Smooth muscle cell (in vitro differentiated cells): ENCODE measurements around the gene FLT3LG. TPM values are rescaled to one million over a fixed set of nuclear protein-coding genes. Genes with fewer than 3 reads are reported as not detected.

Experiments
- DNase-seq: peaks from one replicate; lab custom pipeline; 2025; ENCODE audit not compliant: unreplicated experiment; lab: John Stamatoyannopoulos, UW
- H2AFZ ChIP-seq: fragments of 200-600 bp; sonication (generic); 2 replicates; pipeline ENCODE4 v1.6.0; 2016; ENCODE audit warnings: antibody characterized with exemption, low read depth, mild to moderate bottlenecking
- H3F3A ChIP-seq: fragments of 200-600 bp; sonication (generic); 2 replicates; pipeline ENCODE4 v1.6.0; 2017; ENCODE audit warnings: antibody characterized with exemption, low read depth
- H3K27ac ChIP-seq: fragments of 200-600 bp; sonication (generic); 2 replicates; pipeline ENCODE4 v1.5.1; 2016; ENCODE audit warnings: low read depth, mild to moderate bottlenecking
- H3K27me3 ChIP-seq: fragments of 200-600 bp; sonication (generic); 2 replicates; pipeline ENCODE4 v1.6.1; 2016; ENCODE audit warnings: low read depth, mild to moderate bottlenecking
- H3K36me3 ChIP-seq: fragments of 200-600 bp; sonication (generic); 2 replicates; pipeline ENCODE4 v1.5.1; 2016; ENCODE audit warnings: low read depth
- H3K4me1 ChIP-seq: fragments of 200-600 bp; sonication (generic); 2 replicates; pipeline ENCODE4 v1.5.1; 2016; ENCODE audit warnings: low read depth
- H3K4me2 ChIP-seq: fragments of 200-600 bp; sonication (generic); 2 replicates; pipeline ENCODE4 v1.6.0; 2016; ENCODE audit warnings: mild to moderate bottlenecking
- H3K4me3 ChIP-seq: fragments of 200-600 bp; sonication (generic); 2 replicates; pipeline ENCODE4 v1.5.1; 2016; ENCODE audit warnings: mild to moderate bottlenecking
- H3K79me2 ChIP-seq: fragments of 200-600 bp; sonication (generic); 2 replicates; pipeline ENCODE4 v1.6.0; 2016; ENCODE audit warnings: low read depth, mild to moderate bottlenecking
- H3K9ac ChIP-seq: fragments of 200-600 bp; sonication (generic); 2 replicates; pipeline ENCODE4 v1.6.0; 2016; ENCODE audit warnings: low read depth
- H3K9me3 ChIP-seq: fragments of 200-600 bp; sonication (generic); replicated peaks from 2 replicates; pipeline ENCODE4 v1.5.1; 2016; ENCODE audit warnings: low read depth
- H4K20me1 ChIP-seq: fragments of 200-600 bp; sonication (generic); 2 replicates; pipeline ENCODE4 v1.6.0; 2016; ENCODE audit warnings: low read depth
- WGBS: methylation state at CpG from one replicate; pipeline ENCODE4 v1.1.7; 2016; ENCODE audit warnings: low lambda C conversion rate; 5-methylcytosine and 5-hydroxymethylcytosine counted together
- polyA plus RNA-seq: library from polyadenylated mRNA; unstranded; fragments of >200 nt; fragmentation: Nextera tagmentation; extraction: Ambion mirVana; gene quantifications from 2 replicates; pipeline ENCODE4 v1.2.1, GENCODE V29; 2016
- total RNA-seq: library from RNA; depleted of rRNA; stranded (reverse); fragments of >200 nt; gene quantifications from 2 replicates; pipeline ENCODE4 v1.2.3, GENCODE V29; 2014
- TF ChIP-seq, protein P1 (sequence below): fragments of 200-600 bp; sonication (generic); IDR thresholded peaks from 2 replicates; pipeline ENCODE4 v1.5.1; 2017; ENCODE audit warnings: borderline replicate concordance, mild to moderate bottlenecking, antibody characterized with exemption; ENCODE audit not compliant: insufficient read depth, poor library complexity, severe bottlenecking

FLT3LG gene
- total and polyA plus RNA-seq, 2 experiments from 2014 or later: 0.45 to 2.0 TPM

DNA sequence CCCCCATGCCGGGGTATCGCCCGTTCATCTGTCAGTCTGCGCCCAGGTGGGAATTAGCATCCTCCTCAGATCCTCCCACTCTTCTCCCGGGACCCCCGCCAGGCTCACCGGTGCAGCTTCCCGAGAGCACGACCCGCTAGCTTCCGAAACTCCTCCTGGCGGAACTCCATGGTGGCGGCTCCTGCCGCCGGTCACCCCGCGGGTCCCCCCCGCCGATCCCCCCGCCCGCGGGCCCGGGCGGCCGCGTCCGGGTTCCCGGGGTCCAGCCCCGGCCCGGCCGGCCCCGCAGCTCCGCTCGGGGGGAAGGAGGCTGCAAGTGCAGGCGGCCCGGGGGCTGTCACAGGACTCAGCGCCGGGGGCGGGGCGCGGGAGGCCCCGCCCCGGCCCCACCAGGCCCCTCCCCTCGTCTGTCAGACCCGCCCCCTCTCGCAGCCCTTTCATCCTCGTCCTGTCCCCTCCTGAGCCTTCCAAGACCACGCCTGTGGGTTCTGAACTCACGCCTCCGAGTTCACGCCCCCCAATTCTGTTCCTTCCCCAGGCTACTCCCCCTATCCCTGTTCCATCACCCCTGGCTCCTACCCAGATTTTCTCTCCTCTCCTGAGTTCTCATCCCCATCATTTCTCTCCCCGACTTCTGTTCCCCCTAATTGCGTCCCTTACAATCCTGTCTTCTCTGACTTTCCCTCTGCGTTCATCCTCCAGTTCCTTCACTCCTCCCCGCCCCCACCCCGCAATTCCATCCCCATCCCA, 32.6 kb upstream of the FLT3LG start, which contains the start of gene SLC17A7:
SLC17A7 (minus strand) TSS at position 318 of the 750 bp plus-strand sequence; CDS start at position 170, 148 bp downstream.
- TF ChIP-seq, protein P1, sequence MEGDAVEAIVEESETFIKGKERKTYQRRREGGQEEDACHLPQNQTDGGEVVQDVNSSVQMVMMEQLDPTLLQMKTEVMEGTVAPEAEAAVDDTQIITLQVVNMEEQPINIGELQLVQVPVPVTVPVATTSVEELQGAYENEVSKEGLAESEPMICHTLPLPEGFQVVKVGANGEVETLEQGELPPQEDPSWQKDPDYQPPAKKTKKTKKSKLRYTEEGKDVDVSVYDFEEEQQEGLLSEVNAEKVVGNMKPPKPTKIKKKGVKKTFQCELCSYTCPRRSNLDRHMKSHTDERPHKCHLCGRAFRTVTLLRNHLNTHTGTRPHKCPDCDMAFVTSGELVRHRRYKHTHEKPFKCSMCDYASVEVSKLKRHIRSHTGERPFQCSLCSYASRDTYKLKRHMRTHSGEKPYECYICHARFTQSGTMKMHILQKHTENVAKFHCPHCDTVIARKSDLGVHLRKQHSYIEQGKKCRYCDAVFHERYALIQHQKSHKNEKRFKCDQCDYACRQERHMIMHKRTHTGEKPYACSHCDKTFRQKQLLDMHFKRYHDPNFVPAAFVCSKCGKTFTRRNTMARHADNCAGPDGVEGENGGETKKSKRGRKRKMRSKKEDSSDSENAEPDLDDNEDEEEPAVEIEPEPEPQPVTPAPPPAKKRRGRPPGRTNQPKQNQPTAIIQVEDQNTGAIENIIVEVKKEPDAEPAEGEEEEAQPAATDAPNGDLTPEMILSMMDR: no peak

DNA sequence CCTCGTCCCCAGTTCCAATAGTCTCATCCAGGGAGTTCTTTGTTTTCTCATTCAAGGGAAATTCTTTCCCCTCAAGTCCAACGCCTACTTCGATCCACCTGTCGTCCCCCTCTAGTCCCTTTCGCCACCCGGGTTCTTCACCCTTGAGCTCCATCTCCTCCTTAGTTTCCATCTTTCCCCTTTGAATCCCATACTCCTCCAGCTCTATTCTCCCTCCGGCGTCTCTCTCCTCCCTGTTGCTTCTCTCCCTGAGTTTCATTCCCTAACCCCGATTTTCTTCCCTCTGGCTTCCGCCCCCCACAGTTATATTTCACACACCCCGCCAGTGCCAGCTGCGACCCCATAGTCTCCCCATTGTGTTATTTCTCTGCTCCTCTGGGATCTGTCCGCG, 32.1 kb upstream of the FLT3LG start:
- Histone ChIP-seq H3K9me3 (no peaks in the 10 kb centered on the region), H3K4me2 (peak overlapping the region; percentile 96), H3K79me2 (no peaks in the 10 kb centered on the region), H4K20me1 (no peaks in the 10 kb centered on the region), H3K4me3 (peak overlapping the region; percentile 76), H2AFZ (no peak overlapping the region), H3K4me1 (peaks cover 6% of the 10 kb centered on the region), H3F3A (peaks cover 8% of the 10 kb centered on the region), H3K27me3 (peaks cover 55% of the 10 kb centered on the region), H3K27ac (no peak overlapping the region), H3K36me3 (no peaks in the 10 kb centered on the region), H3K9ac (no peak overlapping the region)
- WGBS: 25% methylated on average over 14 of the region's 14 CpGs
- no peak for DNase-seq
- TF ChIP-seq, protein P1: no peak

More for the DNA sequence above, 32.6 kb upstream of the FLT3LG start, which contains the start of gene SLC17A7:
- H3K9me3 ChIP-seq: no peaks in the 10 kb centered on the region
- peaks cover 8% of the 10 kb centered on the region for H3F3A ChIP-seq
- WGBS: 3% methylated on average over 37 of the region's 56 CpGs
- no peaks in the 10 kb centered on the region for H4K20me1 ChIP-seq
- H3K4me1 ChIP-seq: peaks cover 6% of the 10 kb centered on the region
- no peak within 1 kb of the TSS for H3K9ac ChIP-seq
- no peak for DNase-seq
- no peak within 1 kb of the TSS for H3K27ac ChIP-seq
- H3K4me3 ChIP-seq: peak within 1 kb of the TSS; percentile 76
- no peak within 1 kb of the TSS for H2AFZ ChIP-seq
- no peaks in the 10 kb centered on the region for H3K36me3 ChIP-seq
- peak within 1 kb of the TSS; percentile 96 for H3K4me2 ChIP-seq
- peaks cover 61% of the 10 kb centered on the region for H3K27me3 ChIP-seq
- no peaks in the 10 kb centered on the region for H3K79me2 ChIP-seq

DNA sequence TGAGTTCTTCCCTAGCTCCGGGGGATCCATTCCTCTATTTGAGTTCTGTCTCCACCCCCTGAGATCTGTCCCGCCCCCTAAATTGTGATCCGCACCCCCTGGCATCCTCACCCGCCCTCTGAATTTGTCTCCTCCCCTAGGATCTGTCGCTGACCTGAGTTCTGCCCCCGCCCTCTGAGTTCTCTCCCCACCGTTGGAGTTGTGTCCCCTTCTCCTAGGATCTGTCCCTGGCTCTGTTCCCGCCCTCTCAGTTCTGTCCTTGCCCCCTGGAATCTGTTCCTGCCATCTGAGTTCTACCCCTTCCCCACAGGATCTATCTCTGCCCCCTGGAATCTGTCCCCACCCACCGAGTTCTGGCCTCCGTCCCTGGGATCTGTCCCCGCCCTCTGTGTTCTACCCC, 31.7 kb upstream of the FLT3LG start:
- no peaks in the 10 kb centered on the region for H3K79me2 ChIP-seq
- no peak overlapping the region for H3K27ac ChIP-seq
- DNase-seq: no peak
- H3K4me1 ChIP-seq: peaks cover 6% of the 10 kb centered on the region
- H2AFZ ChIP-seq: no peak overlapping the region
- H3K4me3 ChIP-seq: peak overlapping the region; percentile 76
- H3K9ac ChIP-seq: no peak overlapping the region
- peak overlapping the region; percentile 96 for H3K4me2 ChIP-seq
- peaks cover 51% of the 10 kb centered on the region for H3K27me3 ChIP-seq
- 11% methylated on average over 7 of the region's 11 CpGs for WGBS
- TF ChIP-seq, protein P1: no peak
- peaks cover 8% of the 10 kb centered on the region for H3F3A ChIP-seq
- H4K20me1 ChIP-seq: no peaks in the 10 kb centered on the region
- H3K36me3 ChIP-seq: no peaks in the 10 kb centered on the region
- no peaks in the 10 kb centered on the region for H3K9me3 ChIP-seq
